ENCODE results near the gene DGCR8. TPM values are rescaled to one million over a fixed set of nuclear protein-coding genes. Genes with fewer than 3 reads are reported as not detected.

Gene DGCR8
- total and polyA plus RNA-seq, 11 donors: 8.8 to 22.1 (median 13.0) TPM

GRCh38 chr22:20116951-20117632 is 37.1 kb downstream of the DGCR8 start, which contains the start of gene TRMT2A:
Gene TRMT2A (minus strand): TSS chr22:20117226. CDS start chr22:20116906, 320 bp downstream.
- Histone ChIP-seq H3K4me1 (peaks cover 0 to 52% (median 30%) of the 10 kb centered on the region in 12 donors), H3K4me3 (peak within 1 kb of the TSS; percentile 61 to 99 (median 85)), H3K9me3 (no peaks in the 10 kb centered on the region), H3K27me3 (no peaks in the 10 kb centered on the region), H3K27ac (peak within 1 kb of the TSS; percentile 49 to 93 (median 86)), H3K36me3 (peaks cover 0 to 70% (median 61%) of the 10 kb centered on the region in 9 donors)
- DNase-seq (peak; percentile 98 to 99 (median 98)), ATAC-seq (peak; percentile 92 to 95 (median 92))
- 0 to 1% (median 0%) methylated on average over 18 to 88 of the region's 88 CpGs for WGBS, 4 donors
- intact Hi-C loops (cut with DNase I): loop anchor here in 5 of 10 donors (1.0 to 10.0 kb wide), 4 partner anchors 35 to 92 kb away; partner anchors contain the start of genes DGCR8 (in 4 of the 5) and TANGO2 (in 2 of the 5)
- peak in 6 of 12 donors; percentile 20 to 57 (median 41) for TF ChIP-seq CTCF (IDR thresholded peaks at IDR 0.05)
- TF ChIP-seq POLR2A (IDR thresholded peaks at IDR 0.05): peak in 1 of 2 donors; percentile 74

- DNase-seq (peak in 2 of 5 donors; percentile 49 to 71), ATAC-seq (no peak)
- intact Hi-C loops (cut with DNase I): loop anchor here in 5 of 10 donors (1.0 to 10.0 kb wide), 4 partner anchors 35 to 93 kb away; partner anchors contain the start of genes DGCR8 (in 4 of the 5) and TANGO2 (in 2 of the 5)
- Histone ChIP-seq H3K27me3 (no peaks in the 10 kb centered on the region), H3K36me3 (peaks cover 0 to 67% (median 60%) of the 10 kb centered on the region in 9 donors), H3K4me1 (peaks cover 0 to 46% (median 28%) of the 10 kb centered on the region in 12 donors), H3K27ac (peak overlapping the region; percentile 49 to 93 (median 80)), H3K4me3 (peak overlapping the region; percentile 61 to 99 (median 85)), H3K9me3 (no peaks in the 10 kb centered on the region)
- 1% methylated on average over 14 to 66 of the region's 66 CpGs for WGBS, 4 donors
- no peak for TF ChIP-seq POLR2A (IDR thresholded peaks at IDR 0.05)
- TF ChIP-seq CTCF (IDR thresholded peaks at IDR 0.05): no peak
These were observed 37.7 kb downstream of the DGCR8 start for GRCh38 chr22:20117633-20118299.

GRCh38 chr22:20118300-20119020 is 38.4 kb downstream of the DGCR8 start:
- Histone ChIP-seq H3K4me1 (peaks cover 0 to 46% (median 28%) of the 10 kb centered on the region in 12 donors), H3K36me3 (peaks cover 0 to 61% (median 53%) of the 10 kb centered on the region in 9 donors)

More at GRCh38 chr22:20118300-20119020, 38.4 kb downstream of the DGCR8 start:
- ATAC-seq (no peak), DNase-seq (peak in 1 of 5 donors; percentile 15)
- Histone ChIP-seq H3K9me3 (no peaks in the 10 kb centered on the region), H3K4me3 (peak overlapping the region in 11 of 12 donors; percentile 61 to 99 (median 87)), H3K27ac (peak overlapping the region in 11 of 12 donors; percentile 61 to 93 (median 81)), H3K27me3 (no peaks in the 10 kb centered on the region)
- TF ChIP-seq POLR2A (IDR thresholded peaks at IDR 0.05): no peak
- TF ChIP-seq CTCF (IDR thresholded peaks at IDR 0.05): no peak
- 19 to 22% (median 20%) methylated on average over 8 of the region's 8 CpGs for WGBS, 4 donors
- intact Hi-C loops (cut with DNase I): loop anchor here in 3 of 10 donors (5.0 to 10.0 kb wide), 2 partner anchors 36 to 94 kb away; partner anchors contain the start of genes TANGO2 (in 2 of the 3) and DGCR8 (in 1 of the 3)
